Type B pancreatic cell (in vitro differentiated cells): ENCODE data around the gene ENDOD1. TPM values are rescaled to one million over a fixed set of nuclear protein-coding genes. Genes with fewer than 3 reads are reported as not detected.

ENCODE experiments used
- DNase-seq: peaks from one replicate; pipeline ENCODE4 v3.0.0; 2021; ENCODE audit warnings: mixed read lengths; ENCODE audit not compliant: unreplicated experiment; ENCODE audit errors: extremely low spot score
- H3K27ac Mint-ChIP-seq: 2 replicates; pipeline ENCODE4 v1.8.0; 2021; ENCODE audit warnings: mild to moderate bottlenecking, mixed read lengths
- H3K27me3 Mint-ChIP-seq: 2 replicates; pipeline ENCODE4 v1.8.0; 2021; ENCODE audit warnings: mixed read lengths
- H3K36me3 Mint-ChIP-seq: 2 replicates; pipeline ENCODE4 v1.8.0; 2021; ENCODE audit warnings: mixed read lengths
- H3K4me1 Mint-ChIP-seq: one replicate; pipeline ENCODE4 v1.8.0; 2021; ENCODE audit warnings: mixed read lengths; ENCODE audit not compliant: unreplicated experiment
- H3K4me3 Mint-ChIP-seq: 2 replicates; pipeline ENCODE4 v1.8.0; 2021; ENCODE audit warnings: mild to moderate bottlenecking, mixed read lengths
- H3K9me3 Mint-ChIP-seq: 2 replicates; pipeline ENCODE4 v1.8.0; 2021; ENCODE audit warnings: mixed read lengths
- total RNA-seq: library from RNA; stranded (reverse); gene quantifications from 2 replicates; pipeline ENCODE4 v1.2.1, GENCODE V29; 2021; ENCODE audit warnings: low replicate concordance
- TF ChIP-seq, protein P1 (sequence below): fragments of 200-600 bp; sonication (generic); conservative IDR thresholded peaks from 2 replicates; pipeline ENCODE4 v1.5.0; 2021; ENCODE audit warnings: antibody characterized with exemption, mild to moderate bottlenecking

ENDOD1 gene
- total RNA-seq, 1 donor from 2014 or later, result 12.0 TPM

DNA sequence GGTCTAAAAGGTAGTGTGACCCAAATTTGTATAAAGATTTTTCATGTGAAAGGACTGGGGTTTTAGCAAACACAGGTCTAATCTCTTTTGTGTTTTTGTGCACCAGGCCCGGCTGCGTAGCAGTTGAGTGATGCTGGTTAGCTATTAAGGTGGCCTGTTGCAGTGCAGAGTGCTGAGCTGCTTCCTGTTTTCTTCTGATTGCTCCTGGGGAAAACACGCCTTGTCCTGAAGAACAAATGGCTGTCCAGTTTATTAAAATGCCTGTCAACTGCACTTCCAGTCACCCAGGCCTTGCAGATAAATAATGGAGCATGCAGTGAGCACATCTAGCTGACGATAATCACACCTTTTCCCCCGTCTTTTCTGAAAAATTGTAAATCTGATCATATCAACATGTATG lies 21.1 kb upstream of the ENDOD1 start:
- Mint-ChIP-seq H3K27me3 (no peaks in the 10 kb centered on the region), H3K4me1 (peaks cover 15% of the 10 kb centered on the region), H3K27ac (peak overlapping the region; percentile 99), H3K4me3 (peak overlapping the region; percentile 99), H3K36me3 (peaks cover 14% of the 10 kb centered on the region), H3K9me3 (no peaks in the 10 kb centered on the region)
- TF ChIP-seq, protein P1, sequence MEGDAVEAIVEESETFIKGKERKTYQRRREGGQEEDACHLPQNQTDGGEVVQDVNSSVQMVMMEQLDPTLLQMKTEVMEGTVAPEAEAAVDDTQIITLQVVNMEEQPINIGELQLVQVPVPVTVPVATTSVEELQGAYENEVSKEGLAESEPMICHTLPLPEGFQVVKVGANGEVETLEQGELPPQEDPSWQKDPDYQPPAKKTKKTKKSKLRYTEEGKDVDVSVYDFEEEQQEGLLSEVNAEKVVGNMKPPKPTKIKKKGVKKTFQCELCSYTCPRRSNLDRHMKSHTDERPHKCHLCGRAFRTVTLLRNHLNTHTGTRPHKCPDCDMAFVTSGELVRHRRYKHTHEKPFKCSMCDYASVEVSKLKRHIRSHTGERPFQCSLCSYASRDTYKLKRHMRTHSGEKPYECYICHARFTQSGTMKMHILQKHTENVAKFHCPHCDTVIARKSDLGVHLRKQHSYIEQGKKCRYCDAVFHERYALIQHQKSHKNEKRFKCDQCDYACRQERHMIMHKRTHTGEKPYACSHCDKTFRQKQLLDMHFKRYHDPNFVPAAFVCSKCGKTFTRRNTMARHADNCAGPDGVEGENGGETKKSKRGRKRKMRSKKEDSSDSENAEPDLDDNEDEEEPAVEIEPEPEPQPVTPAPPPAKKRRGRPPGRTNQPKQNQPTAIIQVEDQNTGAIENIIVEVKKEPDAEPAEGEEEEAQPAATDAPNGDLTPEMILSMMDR, result no peak
- no peak for DNase-seq

- TF ChIP-seq, protein P1, result no peak
- Mint-ChIP-seq H3K4me1 (peaks cover 15% of the 10 kb centered on the region), H3K36me3 (peaks cover 14% of the 10 kb centered on the region), H3K9me3 (no peaks in the 10 kb centered on the region), H3K4me3 (peak overlapping the region; percentile 10), H3K27me3 (no peaks in the 10 kb centered on the region), H3K27ac (peak overlapping the region; percentile 15)
- DNase-seq, result no peak
Measured at GRCh38 chr11:95070471-95070870, 19.2 kb upstream of the ENDOD1 start.

DNA sequence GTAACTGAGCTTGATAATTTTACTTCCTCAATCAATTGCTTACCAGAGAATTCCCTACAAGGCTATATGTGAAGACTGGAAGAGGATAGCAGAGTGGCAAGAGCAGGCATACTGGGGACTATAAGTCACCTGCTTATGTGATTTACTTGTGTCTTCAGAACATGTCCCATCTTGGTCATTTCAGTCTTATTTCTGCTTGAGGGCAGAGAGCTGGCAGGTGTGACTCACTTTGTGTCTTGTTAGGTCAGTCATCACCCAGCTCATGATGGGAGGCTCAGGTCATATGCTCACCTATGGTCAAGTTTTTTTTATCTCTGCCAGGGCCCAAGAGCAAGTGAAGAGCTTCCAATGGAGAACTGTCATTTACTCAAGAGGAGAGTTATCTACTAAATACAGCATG lies 16.7 kb upstream of the ENDOD1 start:
- no peak overlapping the region for H3K4me3 Mint-ChIP-seq

GRCh38 chr11:95074792-95075563 lies 14.7 kb upstream of the ENDOD1 start:
- Mint-ChIP-seq H3K27ac (no peak overlapping the region), H3K4me3 (no peak overlapping the region), H3K36me3 (peaks cover 6% of the 10 kb centered on the region), H3K4me1 (peaks cover 7% of the 10 kb centered on the region), H3K9me3 (no peaks in the 10 kb centered on the region), H3K27me3 (no peaks in the 10 kb centered on the region)
- DNase-seq, result no peak
- TF ChIP-seq, protein P1, result no peak

More for the DNA sequence above, 16.7 kb upstream of the ENDOD1 start:
- Mint-ChIP-seq H3K36me3 (peaks cover 14% of the 10 kb centered on the region), H3K9me3 (no peaks in the 10 kb centered on the region), H3K27me3 (no peaks in the 10 kb centered on the region), H3K27ac (peak overlapping the region; percentile 17), H3K4me1 (peaks cover 17% of the 10 kb centered on the region)
- no peak for DNase-seq
- TF ChIP-seq, protein P1, result no peak

DNA sequence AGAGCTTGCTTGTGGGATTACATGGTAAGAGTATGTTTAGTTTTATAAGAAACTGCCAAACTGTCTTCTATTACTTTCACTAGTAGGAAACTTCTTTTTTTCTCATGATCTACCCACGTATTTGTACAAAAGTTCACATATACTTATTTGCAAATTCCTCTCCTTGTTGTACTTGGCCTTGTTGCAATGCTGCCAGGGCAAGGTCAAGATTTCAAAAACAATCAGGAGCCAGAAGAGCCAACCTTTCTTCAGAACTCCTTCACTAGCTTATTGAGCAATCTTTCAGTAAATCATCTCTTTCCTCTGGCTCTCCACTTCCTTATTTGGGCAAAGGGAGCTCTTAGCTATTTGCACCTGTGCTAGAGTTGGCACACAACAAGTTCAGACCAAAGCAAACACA lies 13.2 kb upstream of the ENDOD1 start:
- DNase-seq, result no peak
- Mint-ChIP-seq H3K4me1 (peaks cover 7% of the 10 kb centered on the region), H3K27ac (peak overlapping the region; percentile 82), H3K9me3 (no peaks in the 10 kb centered on the region), H3K36me3 (no peaks in the 10 kb centered on the region), H3K27me3 (no peaks in the 10 kb centered on the region), H3K4me3 (peak overlapping the region; percentile 38)
- TF ChIP-seq, protein P1, result no peak
